IPS-18c (cell line): ENCODE measurements around the gene ZMYM4.
"Not testable (repeated sequence)": the region's sequence is repeated elsewhere in the genome, so short reads cannot be mapped to it uniquely, and the experiment has no call there.

Experiments used
- H3K4me3 ChIP-seq: 2 replicates; pipeline ENCODE4 v1.7.0; 2013; ENCODE audit warnings: low read depth, mild to moderate bottlenecking, low read length, moderate library complexity; ENCODE audit not compliant: insufficient read depth
- H3K9me3 ChIP-seq: one replicate; pipeline ENCODE4 v1.6.1; 2013; ENCODE audit warnings: mild to moderate bottlenecking, low read length, moderate library complexity; ENCODE audit not compliant: control insufficient read depth, insufficient read depth

ZMYM4 gene

DNA sequence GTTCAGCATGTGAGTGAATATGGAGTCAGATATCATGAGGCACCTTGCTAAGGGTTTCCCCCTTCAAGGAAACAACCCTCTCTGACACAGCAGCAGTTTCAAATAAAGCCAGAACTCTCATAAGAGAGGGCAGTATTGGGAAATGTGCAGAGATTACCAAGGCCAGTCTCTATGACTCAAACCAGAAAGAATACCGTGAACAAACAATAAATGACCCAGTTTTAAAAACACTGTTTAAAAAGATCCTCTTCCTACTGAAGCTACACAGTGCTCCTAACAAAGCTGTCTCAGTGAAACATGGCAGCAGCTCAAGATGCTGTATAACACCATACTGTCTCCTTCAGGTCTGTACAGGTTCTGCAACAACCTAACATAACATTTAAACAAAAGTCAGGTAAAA is 186.1 kb downstream of the ZMYM4 start:
- H3K4me3 ChIP-seq: no peak overlapping the region
- H3K9me3 ChIP-seq: no peaks in the 10 kb centered on the region

DNA sequence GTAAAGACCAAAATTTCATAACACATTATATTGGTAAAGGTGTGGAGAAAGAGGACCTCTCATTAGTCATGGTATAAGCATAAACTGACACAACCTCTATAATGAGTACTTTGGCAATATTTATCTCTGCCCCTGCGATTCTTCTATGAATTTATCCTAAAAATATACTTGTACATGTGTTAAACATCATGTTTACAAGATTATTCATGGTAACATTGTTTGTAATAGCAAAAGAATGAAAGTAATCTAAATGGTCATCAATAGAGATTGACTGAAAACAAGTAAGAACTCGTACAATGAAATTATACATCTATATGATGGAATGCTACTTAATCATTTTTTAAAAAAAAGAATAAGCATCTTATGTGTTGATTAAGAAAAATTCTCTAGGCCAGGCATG is 192.3 kb downstream of the ZMYM4 start:
- Histone ChIP-seq H3K9me3 (peaks cover 10% of the 10 kb centered on the region), H3K4me3 (no peak overlapping the region)

- Histone ChIP-seq H3K4me3 (no peak overlapping the region), H3K9me3 (peaks cover 13% of the 10 kb centered on the region)
Measured at GRCh38 chr1:35461966-35462651, 193.6 kb downstream of the ZMYM4 start.

DNA sequence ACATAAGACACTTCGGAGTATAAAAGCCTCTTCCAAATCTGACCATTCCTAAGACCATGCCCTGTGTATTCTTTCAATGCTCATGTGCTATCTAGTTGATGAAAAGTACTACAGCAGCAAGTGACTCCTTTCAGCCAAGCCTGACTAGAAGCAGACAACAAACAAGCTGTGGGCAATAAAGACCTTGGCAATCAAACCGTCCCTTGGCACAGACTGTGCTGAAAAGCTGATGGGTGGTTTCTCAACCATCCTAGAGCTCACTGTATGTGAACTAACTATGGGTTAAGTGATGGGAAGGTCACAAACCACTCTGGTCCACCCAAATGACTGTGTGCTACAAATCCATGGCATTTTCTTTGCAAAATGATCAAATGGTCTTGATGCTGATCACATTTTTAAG is 194.7 kb downstream of the ZMYM4 start:
- peaks cover 13% of the 10 kb centered on the region for H3K9me3 ChIP-seq
- H3K4me3 ChIP-seq: no peak overlapping the region

DNA sequence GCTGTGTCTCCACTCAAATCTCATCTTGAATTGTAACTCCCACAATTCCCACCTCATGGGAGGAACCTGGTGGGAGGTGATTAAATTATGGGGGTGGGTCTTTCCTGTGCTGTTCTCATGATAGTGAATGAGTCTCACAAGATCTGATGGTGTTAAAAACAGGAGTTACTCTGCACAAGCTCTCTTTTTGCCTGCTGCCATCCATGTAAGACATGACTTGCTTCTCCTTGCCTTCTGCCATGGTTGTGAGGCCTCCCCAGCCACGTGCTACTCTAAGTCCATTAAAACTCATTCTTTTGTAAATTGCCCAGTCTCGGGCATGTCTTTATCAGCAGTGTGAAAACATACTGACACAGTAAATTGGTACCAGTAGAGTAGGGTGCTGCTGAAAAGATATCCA is 195.2 kb downstream of the ZMYM4 start:
- peaks cover 13% of the 10 kb centered on the region for H3K9me3 ChIP-seq
- H3K4me3 ChIP-seq: not testable (repeated sequence)

GRCh38 chr1:35466120-35466519 is 197.6 kb downstream of the ZMYM4 start:
- Histone ChIP-seq H3K4me3 (no peak overlapping the region), H3K9me3 (peaks cover 13% of the 10 kb centered on the region)

DNA sequence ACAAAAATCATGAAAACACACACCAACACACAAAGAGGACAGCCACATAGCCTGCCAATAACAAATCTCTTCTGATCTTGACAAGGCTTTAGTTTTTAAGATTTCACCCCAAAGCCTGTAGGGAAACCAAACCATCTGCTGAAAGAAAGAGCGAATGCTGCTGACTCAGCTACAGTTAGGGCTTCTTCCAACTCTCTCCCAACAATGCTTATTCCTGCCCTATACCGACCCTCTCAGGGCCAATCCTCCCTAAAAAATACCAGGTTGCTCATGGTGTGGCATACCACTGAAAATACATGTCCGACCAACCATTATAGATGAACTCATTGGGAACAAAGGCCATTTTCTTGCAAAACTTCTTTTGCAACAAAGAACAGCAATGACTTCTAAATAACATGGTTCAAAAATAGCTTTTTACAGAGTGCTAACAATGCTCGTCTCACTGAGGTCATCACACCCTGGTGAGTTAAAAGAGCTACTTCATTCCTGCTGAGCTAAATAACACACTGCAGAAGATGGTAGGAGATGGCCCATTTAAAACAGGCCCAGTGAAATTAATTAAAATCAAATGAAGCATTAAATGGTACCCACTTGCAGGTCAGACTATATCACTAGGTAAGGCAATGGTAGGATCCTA is 202.6 kb downstream of the ZMYM4 start:
- H3K9me3 ChIP-seq: peaks cover 2% of the 10 kb centered on the region
- H3K4me3 ChIP-seq: no peak overlapping the region
